Neural progenitor cell (in vitro differentiated cells): Measurements from ENCODE around the gene RTL10.

Source experiments
- EZH2 ChIP-seq: fragments of 200-600 bp; sonication (generic); IDR thresholded peaks from 2 replicates; pipeline ENCODE4 v1.6.1; 2017; ENCODE audit warnings: antibody characterized with exemption, mild to moderate bottlenecking, moderate library complexity
- EZH2phosphoT487 ChIP-seq: fragments of 200-600 bp; sonication (generic); IDR thresholded peaks from 2 replicates; pipeline ENCODE4 v1.6.1; 2017; ENCODE audit warnings: antibody characterized with exemption
- TF ChIP-seq, protein P1 (sequence below): fragments of 200-600 bp; sonication (generic); IDR thresholded peaks from 2 replicates; pipeline ENCODE4 v1.5.1; 2017; ENCODE audit warnings: antibody characterized with exemption, mild to moderate bottlenecking

DNA sequence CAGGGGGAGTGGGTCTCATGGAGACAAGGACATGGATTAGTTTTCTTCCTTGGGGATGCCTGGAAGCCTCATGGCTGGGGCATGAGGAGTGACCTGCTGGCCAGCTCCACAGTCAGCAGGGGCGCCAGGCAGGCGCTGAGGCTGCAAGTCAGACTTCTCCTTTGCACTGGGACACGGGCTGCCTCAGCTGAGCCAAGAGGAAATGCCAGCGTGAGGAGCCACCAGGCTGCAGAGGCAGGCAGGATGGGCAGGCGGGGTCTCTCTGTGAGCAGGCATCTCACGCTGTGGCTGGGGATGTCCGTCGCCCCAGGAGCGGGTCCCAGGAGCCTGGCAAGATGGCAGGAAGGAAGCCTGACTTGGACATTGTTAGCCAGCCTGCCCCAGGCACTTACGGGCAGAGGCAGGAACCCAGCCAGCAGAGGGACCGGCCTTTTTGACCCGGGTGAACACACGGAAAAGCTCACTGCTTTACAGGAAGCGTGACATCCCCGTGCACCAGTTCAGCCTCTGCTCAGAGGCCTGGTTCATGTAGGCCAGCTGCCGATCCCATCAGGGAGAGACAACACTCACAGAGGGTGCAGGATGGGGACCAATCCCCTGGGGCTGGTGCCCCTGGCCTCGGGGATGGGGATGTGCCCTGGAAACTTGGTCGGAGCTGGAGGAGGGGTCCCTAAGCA is 10.2 kb downstream of the RTL10 start:
- TF ChIP-seq EZH2 = no peak
- TF ChIP-seq, protein P1, sequence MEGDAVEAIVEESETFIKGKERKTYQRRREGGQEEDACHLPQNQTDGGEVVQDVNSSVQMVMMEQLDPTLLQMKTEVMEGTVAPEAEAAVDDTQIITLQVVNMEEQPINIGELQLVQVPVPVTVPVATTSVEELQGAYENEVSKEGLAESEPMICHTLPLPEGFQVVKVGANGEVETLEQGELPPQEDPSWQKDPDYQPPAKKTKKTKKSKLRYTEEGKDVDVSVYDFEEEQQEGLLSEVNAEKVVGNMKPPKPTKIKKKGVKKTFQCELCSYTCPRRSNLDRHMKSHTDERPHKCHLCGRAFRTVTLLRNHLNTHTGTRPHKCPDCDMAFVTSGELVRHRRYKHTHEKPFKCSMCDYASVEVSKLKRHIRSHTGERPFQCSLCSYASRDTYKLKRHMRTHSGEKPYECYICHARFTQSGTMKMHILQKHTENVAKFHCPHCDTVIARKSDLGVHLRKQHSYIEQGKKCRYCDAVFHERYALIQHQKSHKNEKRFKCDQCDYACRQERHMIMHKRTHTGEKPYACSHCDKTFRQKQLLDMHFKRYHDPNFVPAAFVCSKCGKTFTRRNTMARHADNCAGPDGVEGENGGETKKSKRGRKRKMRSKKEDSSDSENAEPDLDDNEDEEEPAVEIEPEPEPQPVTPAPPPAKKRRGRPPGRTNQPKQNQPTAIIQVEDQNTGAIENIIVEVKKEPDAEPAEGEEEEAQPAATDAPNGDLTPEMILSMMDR = no peak
- TF ChIP-seq EZH2phosphoT487 = no peak
